ENCODE results near the gene FIBCD1.

Gene FIBCD1

DNA sequence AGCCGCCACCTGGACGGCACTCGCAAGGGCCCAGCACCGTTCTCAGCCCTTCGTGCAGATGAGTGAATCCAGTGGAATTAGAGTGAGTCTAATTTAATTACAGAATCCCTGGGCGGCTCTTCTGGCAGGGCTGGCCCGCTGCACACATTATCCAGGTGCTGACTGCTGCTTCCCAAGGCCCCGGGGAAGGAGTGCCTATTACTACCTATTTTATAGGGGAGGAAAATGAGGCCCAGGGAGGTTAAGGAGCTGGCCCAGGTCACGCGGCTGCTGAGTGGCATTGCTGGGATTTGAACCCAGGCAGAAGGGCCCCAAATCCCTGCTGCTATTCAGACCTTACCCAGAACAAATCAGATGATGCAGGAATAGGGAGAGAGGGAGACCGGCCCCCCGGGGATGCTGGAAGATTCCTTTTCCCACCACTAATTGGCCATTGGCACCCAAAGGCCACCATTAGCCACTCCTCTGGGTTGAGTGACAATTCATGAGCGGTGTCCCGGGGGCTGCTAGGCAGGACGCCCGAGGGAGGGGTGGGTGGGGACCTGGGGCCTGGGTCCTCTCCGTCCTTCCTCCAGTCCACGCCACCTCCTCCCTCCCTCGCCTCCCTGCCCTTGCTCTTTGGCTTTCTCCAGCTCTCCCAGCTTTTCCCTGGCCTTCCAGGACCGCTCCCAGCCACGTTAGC, 32.2 kb downstream of the FIBCD1 start:
- DNase-seq (ENCODE audit: low read depth), result no peak

DNA sequence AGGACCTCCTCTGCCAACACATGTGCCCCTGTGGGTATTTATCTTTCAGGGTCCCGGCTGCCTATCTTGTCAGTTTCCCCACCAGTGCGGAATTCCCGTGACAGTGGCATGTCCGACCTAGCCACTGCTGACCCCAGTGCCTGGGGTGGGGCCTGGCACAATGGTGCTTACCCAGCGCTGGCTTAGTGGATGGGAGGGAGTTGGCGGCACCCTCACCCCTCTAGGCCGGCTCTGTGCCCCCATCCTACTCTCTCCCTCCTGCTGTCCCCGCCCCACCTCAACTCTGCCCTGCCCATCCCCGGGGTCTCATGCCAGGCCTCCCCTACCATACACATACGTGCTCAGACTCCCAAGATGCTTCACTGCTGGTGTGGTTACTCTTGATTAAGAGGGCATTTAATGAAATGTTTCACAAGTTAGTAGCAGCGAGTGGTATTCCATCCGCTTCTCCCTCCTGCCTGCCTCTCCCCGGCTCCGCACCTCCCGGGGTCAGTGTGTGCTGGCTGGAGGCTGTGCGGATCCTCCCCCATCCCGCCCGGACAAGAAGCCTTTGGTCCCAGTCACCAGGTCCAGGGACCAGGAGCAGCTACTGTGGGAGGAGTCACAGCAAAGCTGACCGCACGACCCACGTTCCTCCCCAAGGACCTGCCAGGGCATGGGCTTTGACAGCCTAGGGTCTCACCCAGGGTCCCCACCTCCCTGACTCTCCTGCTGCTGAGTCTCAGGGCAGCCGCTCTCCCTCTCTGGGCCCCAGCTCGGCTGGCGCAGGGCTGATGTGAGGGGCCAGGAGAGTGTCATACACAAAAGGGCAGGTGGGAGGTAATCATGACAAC, 32.9 kb downstream of the FIBCD1 start:
- no peak for DNase-seq (ENCODE audit: low read depth)

DNA sequence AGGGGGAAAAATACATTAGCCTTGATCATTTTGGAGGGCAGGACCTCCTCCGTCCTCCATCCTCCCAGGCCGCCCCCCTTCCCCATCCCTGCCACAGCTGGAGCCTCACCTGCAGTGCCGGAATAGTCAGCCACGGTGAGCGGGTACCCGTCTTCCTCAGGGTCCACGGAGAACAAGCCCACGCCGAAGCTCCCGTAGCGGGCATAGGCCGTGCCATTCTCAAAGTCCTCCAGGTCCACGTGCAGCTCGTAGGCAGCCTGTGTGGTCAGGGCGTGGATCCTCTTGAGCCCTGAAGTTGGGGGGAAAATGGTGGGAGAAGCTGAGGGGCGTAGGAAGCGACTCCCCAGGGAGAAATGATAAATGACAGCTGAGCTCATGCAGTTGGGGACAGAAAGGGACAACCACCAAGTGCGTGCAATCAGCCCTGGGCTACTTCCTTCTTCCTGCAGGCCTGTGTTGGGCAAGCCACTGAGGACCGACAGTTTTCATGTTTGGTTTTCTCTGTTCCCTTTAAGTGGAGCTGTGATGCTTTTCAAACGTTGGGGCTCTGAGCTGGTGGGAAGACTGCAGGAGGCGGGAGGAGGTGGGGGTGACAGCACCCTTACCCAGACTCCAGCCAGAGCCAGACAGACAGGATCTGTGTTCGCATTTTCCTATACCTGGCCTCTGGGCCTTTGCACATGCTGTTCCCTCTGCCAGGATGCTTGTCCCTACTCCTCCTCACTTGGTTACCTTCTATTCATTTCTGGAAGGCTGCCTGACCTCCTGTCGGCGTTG, 33.7 kb downstream of the FIBCD1 start:
- no peak for DNase-seq (ENCODE audit: low read depth)

DNA sequence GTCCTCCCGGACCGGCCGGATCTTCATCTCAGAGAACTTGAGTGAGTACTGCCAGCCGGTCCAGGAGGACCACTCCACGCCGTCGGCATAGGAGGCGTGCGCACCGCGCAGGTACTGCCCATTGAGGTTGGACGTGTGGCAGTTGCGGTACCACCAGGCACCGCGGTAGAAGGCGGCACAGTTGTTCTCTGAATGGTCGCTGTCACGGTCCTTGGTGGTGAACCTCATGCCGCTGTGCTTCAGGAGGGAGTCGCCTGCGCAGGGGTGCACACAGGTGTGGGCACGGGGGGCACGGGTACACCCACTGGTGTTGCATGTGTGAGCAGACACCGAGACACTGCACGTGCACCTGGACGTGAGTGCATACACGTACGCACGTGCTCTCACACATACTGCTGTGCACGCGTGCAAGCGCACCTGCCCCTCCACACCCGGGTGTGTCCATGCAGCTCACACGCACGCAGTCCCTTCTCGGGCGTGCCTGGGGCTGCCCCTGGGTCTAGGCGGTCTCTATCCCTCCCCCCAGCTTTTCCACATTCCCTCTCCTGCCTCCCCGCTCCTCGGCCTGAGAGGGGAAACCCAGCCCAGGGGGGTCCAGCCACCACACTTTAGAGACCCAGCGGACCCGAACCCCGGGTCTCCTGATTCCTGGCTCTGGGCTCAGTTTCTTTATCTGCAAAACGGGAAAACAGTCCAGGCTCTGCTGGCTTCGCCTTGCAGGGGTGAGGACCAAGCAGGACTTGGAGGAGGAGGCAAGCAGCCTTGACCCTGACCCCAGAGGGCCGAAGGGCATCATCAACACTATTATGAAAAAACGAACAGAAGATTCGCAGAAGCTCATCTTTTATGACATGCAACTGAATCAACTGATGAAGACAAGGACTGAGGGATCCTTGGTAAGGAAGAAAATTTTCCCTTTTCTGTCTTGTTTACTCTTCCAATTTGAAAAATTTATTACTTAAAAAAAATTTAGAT, 34.7 kb downstream of the FIBCD1 start:
- no peak for DNase-seq (ENCODE audit: low read depth)

DNA sequence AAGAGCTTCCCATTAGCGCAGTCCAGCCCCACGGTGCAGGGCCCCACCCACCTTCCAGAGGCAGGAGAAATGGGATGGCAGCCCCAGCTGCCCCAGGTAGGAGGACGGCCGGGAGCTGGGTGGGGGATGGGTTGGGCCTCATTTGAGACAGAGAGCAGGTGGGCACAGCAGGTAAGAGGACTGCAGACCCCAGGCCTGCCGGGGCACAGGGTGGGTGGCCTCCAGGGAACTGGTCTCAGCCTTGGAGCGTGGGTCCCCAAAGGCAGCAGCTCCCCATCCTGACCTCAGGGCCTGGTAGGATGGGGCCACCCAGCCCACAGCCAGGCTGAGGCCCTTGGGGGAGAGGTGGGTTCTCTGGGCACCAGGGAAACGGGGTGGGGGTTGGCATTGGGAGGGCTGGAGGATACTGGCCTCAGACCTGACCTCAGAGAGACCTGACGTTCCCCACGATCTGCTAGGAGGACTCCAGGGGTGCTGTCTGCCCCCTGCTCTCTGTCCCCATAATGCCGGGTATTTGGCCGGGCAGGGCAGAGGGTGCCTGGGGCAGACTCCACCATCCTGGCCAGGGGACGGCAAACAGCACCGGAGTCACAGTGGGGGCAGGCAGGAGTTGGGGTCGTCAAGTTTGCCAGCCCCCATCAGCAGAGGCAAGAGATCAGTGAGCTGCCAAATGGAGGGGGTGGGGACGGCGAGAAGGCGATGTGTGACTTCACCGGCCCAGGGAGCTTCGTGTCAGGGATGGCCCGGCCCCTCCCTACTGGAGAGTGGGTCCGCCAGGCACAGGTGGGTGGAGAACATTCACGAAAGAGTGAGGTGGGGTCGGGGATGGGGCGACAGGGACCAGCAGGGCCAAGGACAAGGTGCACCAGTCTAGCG, 35.6 kb downstream of the FIBCD1 start:
- no peak for DNase-seq (ENCODE audit: low read depth)

DNA sequence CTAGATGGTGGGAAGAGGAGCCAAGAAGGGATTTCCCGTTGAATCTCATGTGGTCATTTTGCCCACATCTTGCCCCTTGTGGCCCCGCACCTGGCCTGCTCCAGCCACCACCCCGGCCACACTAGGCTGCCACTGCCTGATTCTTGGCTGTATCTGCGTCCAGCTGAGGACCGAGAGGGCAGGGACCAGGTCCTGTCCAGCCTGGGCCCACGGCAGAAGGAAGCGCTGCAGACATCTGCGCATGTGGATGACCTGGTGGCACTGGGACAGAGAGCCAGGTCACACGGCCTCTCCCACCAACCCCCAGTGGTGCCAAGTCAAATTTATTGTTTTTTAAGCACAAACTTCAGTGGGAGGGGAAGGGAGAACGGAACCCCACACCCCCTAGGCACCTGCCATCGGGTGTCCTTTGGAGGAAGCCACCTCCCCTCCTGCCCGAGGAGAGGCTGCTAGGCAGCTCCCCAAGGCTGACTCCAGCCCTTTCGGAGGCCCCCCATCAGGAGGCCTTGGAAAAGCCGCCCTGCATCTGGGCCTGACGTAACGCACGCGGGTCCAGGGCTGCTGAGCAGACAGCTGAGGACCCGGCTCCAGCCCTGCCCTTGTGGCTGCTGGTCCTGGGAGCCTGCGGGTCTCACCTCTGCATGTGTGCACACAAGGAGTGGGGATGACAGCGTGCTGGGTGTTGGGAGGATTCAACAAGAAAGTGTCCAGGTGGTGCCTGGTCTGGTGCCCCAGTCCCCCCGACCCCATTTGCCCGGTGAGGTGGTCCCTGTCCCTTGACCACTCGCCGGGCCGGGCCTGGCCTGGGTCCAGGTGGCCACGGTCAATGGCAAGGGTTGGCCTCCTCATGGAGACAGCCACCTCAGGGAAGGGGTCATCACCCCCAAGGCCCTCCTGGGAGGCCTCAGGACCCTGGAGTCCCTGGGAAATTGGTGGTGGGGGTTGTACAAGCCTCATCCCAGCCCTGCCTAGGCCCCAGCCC, 36.6 kb downstream of the FIBCD1 start:
- no peak for DNase-seq (ENCODE audit: low read depth)

DNA sequence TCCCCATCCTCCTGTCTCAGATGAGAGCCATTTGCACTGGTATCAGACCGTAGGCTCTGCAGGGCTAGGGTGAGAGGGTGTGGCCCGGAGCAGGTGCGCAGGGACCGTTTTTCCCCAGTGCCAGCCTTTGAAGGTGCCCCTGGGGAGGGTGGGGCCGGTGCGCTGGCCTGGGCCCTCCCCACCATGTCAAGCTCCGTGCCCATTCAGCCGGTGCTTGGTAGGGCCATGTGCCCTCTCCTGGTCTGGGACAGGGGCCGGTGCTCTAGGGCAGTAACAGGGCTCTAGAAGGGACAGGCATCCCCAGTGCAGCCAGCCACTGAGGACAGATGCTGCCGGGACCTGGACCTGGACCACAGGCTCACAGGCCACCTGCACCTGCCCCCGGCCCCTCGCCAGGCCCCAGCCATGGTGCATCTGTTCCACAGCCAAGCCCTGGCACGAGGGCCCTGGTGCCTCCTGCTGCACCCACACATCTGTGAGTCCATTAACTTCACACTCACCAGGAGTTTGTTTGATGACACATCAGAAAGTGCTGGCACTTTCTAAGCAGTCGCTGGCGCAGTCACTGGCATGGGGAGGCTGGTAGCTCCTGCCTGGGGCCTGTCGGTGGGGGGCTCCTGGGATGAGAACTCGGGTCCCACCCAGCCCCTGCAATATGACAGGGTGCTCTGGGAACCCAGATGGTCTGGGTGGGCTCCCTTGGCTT, 37.4 kb downstream of the FIBCD1 start:
- DNase-seq (ENCODE audit: low read depth), result no peak

DNA sequence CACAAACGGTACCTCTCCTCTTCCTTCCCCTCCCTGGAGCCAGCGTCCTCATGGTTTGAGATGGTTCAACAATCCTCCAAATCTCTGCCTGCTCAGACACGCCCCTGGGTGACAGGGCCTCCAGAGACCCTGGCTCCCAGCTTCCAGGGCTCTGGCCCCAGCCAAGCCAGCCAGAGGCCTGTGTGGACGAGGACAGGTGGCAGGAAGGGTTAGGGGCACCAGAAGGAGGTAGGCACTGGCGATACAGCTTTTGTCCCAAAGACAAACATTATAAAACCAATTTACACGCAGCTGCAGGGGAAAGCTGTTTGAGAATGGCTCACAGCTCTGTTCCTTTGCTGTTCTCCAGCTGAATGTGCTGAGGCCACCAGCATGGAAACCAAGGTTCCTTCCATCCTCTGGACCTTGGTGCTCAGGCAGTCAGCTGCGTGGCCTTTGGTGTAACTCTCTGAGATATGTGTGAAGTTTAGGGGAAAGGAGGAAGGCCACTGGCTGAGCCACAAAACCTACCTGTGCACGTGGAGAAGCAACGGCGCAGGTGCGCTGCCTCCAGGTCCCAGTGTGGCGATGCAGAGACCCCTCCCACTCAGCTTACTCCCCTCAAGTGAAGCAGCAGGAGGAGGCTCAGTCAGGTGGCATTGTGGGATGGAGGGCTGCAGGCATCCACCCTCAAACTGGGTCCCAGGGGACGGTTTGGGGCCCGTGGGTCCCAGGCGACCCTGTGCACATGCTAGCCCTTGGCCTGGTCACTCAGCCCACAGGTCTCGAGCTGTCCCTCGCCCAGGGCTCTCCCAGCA, 38.1 kb downstream of the FIBCD1 start:
- DNase-seq (ENCODE audit: low read depth), result no peak

DNA sequence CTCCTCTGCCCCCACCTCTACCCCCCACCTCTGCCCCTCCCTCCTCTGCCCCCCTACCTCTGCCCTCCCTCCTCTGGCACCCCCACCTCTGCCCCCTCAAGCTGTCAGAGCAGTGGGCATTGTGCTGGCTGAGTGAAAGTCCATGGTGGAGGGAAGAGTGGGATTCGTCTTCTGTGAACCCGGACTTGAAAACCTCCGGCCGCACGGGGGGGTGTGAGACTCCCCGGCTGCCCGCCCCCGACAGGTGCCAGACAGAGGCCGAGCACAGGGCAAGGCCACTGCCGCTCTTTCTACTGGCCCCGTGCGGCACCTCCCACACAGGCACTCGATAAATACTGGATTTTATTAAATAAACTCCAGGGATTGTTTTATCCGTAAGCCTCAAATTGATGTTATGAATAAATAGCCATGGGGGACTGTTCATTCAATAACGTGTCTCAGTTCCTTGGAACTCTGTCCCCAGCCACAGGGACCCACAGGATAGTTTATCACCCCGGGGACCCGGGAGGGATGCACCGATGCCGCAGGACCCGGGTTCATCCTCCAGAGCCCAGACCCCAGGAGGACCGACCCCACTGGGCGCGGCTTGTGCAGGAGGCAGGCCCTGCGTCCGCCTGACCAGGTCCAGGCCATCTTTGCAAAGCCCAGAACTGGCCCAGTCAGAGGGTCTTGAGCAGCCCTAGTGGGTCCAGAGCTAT, 39.8 kb downstream of the FIBCD1 start:
- DNase-seq (ENCODE audit: low read depth), result no peak

DNA sequence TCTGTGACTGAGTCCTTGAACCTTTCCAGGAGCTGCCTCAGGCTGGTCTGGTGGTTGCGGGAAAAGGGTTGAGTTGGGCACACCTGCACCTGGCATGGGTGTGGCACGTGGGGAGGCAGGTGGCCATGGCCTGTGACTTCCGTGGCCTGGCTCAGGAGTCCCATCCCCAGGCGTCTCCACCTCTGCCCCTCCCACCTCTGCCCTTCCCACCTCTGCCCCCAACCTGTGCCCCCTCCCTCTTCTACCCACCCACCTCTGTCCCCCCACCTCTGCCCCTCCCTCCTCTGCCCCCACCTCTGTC, 40.5 kb downstream of the FIBCD1 start:
- no peak for DNase-seq (ENCODE audit: low read depth)

DNA sequence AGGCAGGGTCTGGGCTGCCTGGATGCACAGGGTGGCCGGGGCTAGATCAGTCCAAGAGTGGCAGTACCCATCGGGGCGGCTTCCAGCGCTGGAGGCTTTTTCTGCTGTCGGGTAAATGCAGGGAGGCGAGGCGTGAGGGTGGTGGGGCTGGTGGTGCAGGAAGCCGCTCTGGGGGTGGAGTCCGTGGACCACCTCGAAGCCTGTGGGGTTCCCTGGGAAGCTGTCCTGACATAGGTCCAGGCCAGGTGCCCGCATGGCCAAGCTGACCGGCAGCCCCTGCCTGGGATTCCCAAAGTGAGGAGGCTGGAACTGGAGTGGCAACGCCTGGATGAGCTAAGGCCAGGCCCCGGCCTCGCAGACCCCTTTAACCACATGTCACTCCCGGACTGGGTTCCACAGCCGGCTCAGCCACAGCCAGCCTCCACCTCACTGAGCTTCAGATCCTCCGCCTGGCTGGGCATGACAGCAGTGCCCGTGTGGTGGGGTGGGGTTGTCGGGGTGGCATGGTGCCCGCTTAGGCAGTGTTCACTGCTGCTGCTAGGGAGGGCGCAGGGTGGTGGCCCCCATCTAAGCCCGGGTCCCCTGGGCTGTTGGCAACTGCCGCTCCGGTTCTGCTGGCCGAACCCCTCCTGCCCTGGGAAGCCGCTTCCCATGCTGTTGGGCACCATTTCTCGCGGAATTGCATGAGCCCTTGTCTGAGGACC, 41.0 kb downstream of the FIBCD1 start:
- no peak for DNase-seq (ENCODE audit: low read depth)

DNA sequence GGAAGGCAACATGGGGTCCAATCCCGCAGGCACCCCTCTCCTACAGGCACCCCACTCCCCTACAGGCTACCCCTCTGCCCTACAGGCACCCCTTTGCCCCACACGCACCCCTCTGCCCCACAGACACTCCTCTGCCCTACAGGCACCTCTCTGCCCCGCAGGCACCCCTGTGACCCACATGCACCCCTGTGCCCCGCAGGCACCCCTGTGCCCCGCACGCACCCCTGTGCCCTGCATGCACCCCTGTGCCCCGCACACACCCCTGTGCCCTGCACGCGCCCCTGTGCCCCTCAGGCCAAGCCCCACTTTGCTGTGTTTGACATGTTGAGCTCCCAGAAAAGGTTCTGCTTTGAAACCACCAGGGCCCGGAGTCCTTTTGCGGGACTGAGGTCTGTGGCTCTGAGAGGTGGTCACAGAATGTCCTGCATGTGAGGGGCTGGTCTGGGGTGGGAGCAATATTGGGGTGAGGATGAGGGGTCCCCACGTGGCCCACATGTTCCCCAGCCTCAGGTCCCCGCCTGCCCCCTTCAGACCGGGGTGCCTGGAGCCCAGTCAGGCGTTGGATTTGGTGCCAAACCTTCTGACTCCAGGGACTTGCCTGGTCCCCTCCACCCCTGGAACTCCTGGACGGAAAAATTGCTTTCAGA, 41.8 kb downstream of the FIBCD1 start:
- no peak for DNase-seq (ENCODE audit: low read depth)

DNA sequence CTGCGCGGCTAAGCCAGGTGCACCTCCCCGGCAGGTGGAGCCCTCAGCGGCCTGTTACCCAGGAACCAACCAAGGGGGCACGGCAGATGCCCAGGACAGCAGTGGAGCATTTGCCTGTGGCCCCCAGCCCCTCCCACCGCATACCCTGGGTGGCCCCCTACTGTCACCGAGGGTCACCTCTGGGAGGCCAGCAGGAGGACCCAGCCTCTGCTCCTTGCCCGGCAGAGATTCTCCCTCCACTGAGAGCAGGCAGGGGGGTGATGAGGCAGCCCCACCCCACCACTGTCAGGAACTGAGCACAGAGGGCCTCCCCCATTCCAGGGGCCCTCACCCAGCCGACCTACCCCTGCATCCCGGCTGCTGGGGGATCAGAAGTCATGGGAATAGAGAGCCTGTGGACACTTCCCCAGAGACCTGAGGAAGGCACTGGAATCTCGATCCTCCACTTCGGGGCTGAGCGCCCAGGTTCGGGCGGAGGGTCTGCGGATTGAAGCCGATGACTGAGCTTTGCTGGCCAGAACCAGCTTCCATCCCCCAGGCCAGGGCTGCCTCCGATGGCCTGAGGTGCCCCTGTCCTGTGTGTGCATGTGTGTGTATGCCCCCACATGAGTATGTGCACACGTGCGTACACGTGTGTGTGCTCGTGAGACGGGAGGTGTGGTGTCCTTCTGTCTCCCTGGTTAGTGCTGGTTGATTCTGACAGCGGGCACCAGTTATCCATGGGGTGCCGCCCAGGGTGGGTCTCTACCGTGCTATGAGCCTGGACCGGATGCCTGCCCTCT, 42.6 kb downstream of the FIBCD1 start, which contains the start of gene QRFP:
Gene QRFP (minus strand): TSS at position 580 of the 782 bp plus-strand sequence. CDS start 2,974 bp downstream, outside the sequence.
- DNase-seq (ENCODE audit: low read depth), result no peak

DNA sequence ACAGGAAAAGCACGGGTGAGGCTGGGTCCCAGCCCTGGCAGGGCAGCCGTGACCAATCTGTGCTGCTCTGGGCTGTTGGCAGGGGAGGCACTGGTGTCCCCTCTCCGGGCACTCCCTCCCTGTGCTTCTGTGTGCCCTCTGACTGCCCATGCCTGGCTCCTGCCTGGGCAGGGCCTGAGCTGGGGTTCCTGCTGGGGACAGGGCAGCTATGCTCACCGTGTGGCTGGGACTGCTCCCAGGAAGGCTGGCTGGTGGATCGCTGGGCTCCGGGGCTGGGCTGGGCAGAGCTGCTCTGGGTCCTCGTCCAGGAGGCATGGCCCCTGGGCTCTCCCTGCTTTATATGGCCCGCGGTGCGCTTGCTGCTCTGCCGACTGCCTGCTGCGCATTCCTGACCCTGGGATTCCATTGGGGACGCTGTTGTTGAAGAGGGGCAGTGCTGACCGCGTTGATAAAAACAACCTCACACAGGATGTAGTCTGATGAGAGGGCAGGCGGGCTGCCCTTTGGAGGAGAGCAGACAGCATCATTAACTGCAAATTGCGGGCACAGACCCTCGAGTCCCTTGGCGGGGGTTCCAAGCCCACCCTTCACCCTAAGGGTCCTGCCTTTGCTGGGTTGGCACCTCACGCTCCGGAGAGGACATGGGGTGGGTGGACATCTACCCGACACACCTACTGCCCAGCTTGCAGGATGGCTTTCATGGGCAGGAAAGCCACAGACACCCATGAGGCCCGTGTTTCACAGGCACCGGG, 43.4 kb downstream of the FIBCD1 start:
- no peak for DNase-seq (ENCODE audit: low read depth)

DNA sequence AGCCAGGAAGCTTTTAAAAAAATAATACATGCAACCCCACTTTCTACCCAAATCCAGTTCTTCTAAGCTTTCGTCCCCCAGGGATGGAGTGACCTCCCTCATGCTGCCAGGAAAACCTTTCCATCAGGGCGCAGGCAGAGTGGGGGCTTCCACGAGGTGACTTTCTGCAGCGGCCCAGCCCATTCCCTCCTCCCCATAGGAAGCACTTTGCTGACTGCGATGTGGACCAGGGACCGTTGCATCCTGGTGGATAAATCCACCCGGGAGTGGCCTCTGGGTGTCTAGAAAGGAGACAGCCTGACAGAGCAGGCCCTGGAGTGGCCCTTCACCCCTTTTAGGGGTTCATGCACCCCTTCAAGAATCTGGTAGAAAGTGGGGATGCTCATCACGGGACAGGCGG, 44.0 kb downstream of the FIBCD1 start:
- DNase-seq (ENCODE audit: low read depth), result no peak
